DND-41 (cell line): Measurements from ENCODE around the gene HIP1.
"Not testable (repeated sequence)": the region's sequence is repeated elsewhere in the genome, so short reads cannot be mapped to it uniquely, and the experiment has no call there.

Source experiments
- CTCF ChIP-seq: IDR thresholded peaks from 2 replicates; pipeline ENCODE4 v1.5.1; 2012; ENCODE audit warnings: borderline replicate concordance, low read length, moderate library complexity, mild to moderate bottlenecking; ENCODE audit not compliant: poor library complexity, severe bottlenecking; ENCODE audit errors: extremely low read depth
- EZH2 ChIP-seq: IDR thresholded peaks from 3 replicates; pipeline ENCODE4 v1.6.1; 2012; ENCODE audit warnings: borderline replicate concordance, low read depth, mild to moderate bottlenecking, moderate library complexity, low read length, inconsistent platforms; ENCODE audit not compliant: severe bottlenecking

- TF ChIP-seq CTCF, EZH2: not testable (repeated sequence)
Observed at GRCh38 chr7:75593500-75594184, 145.1 kb downstream of the HIP1 start.
